WERI-Rb-1 (cell line): ENCODE measurements around the gene LAMA5.
"Not testable (repeated sequence)": the region's sequence is repeated elsewhere in the genome, so short reads cannot be mapped to it uniquely, and the experiment has no call there.

Source experiments
- DNase-seq: peaks from one replicate; pipeline ENCODE4 v3.0.0-alpha.2; 2020
- H3K27ac ChIP-seq: fragments of 250-450 bp; sonication (Bioruptor Pico); 2 replicates; pipeline ENCODE4 v1.5.1; 2020; ENCODE audit warnings: mild to moderate bottlenecking, moderate library complexity
- H3K27me3 ChIP-seq: fragments of 250-450 bp; sonication (Bioruptor Pico); 2 replicates; pipeline ENCODE4 v1.5.1; 2021; ENCODE audit warnings: mild to moderate bottlenecking, low read depth, moderate library complexity; ENCODE audit not compliant: insufficient read depth, severe bottlenecking
- H3K36me3 ChIP-seq: fragments of 250-450 bp; sonication (Bioruptor Pico); 2 replicates; pipeline ENCODE4 v1.5.1; 2020; ENCODE audit warnings: mild to moderate bottlenecking, moderate library complexity
- H3K4me3 ChIP-seq: 2 replicates; pipeline ENCODE4 v1.5.1; 2011; ENCODE audit warnings: low read depth, mild to moderate bottlenecking, control low read depth, low read length
- H3K9me3 ChIP-seq: fragments of 250-450 bp; sonication (Bioruptor Pico); 2 replicates; pipeline ENCODE4 v1.5.1; 2021; ENCODE audit warnings: mild to moderate bottlenecking, moderate library complexity; ENCODE audit not compliant: severe bottlenecking
- TF ChIP-seq, protein P1 (sequence below): IDR thresholded peaks from 2 replicates; pipeline ENCODE4 v1.5.1; 2011; ENCODE audit warnings: low read depth, mild to moderate bottlenecking, control low read depth, inconsistent platforms, low read length

LAMA5 gene

DNA sequence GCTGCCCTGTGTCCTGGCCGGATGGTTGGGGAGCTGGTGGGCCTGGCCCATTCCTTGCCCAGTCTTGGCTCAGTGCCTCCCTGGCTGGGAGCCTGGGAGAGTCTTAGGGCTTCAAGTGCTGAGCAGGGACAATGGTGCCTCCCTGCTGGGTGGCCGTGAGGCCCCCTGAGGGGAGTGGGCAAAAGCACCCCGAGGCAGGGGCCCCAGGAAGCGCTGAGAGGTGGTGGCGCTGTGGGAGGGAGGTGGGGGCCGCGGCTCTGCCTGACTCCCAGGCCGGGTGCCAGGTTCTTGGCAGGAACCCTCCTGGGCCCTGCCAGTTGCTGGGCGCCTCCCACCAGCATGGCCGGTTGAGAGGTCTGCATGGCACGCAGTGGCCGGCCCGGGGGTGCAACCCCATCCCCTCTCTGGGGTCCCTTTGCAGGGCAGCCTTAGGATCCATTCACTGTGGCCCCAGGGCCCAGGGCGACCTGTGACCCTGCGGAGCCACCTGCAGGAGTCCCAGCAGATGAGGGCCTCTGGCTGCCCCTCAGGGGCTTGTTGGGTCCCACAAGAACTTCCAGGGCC lies 10.6 kb upstream of the LAMA5 start:
- peaks cover 2% of the 10 kb centered on the region; the same call in 1 of the 2 replicates for H3K36me3 ChIP-seq
- no peak overlapping the region for H3K27ac ChIP-seq

DNA sequence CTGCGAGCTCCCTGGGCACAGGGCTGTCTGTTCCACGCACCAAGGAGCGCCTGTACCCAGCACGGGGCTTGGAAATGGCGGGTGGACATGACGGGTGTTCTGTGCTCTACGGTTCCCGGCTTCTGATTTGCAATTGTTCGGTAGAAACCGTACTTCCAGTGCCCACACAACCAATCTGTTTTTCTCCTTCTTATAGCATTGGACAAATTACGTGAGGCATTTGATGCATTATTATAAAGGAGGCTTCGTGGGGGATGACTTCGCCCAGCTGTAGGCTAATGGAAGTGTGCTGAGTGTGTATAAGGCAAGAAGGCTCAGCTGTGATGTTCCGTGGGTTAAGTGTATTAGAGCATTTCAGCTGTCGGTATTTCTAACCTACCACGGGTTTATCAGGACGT lies 10.0 kb upstream of the LAMA5 start:
- H3K4me3 ChIP-seq = no peak overlapping the region
- H3K9me3 ChIP-seq = peaks cover 3% of the 10 kb centered on the region
- no peak for DNase-seq
- TF ChIP-seq, protein P1, sequence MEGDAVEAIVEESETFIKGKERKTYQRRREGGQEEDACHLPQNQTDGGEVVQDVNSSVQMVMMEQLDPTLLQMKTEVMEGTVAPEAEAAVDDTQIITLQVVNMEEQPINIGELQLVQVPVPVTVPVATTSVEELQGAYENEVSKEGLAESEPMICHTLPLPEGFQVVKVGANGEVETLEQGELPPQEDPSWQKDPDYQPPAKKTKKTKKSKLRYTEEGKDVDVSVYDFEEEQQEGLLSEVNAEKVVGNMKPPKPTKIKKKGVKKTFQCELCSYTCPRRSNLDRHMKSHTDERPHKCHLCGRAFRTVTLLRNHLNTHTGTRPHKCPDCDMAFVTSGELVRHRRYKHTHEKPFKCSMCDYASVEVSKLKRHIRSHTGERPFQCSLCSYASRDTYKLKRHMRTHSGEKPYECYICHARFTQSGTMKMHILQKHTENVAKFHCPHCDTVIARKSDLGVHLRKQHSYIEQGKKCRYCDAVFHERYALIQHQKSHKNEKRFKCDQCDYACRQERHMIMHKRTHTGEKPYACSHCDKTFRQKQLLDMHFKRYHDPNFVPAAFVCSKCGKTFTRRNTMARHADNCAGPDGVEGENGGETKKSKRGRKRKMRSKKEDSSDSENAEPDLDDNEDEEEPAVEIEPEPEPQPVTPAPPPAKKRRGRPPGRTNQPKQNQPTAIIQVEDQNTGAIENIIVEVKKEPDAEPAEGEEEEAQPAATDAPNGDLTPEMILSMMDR = no peak
- H3K27me3 ChIP-seq = no peaks in the 10 kb centered on the region
- no peak overlapping the region for H3K27ac ChIP-seq
- peaks cover 2% of the 10 kb centered on the region; the same call in 1 of the 2 replicates for H3K36me3 ChIP-seq

More for the DNA sequence above, 10.6 kb upstream of the LAMA5 start:
- H3K9me3 ChIP-seq = peaks cover 3% of the 10 kb centered on the region
- TF ChIP-seq, protein P1 = no peak
- no peak overlapping the region for H3K4me3 ChIP-seq
- H3K27me3 ChIP-seq = no peaks in the 10 kb centered on the region
- no peak for DNase-seq

DNA sequence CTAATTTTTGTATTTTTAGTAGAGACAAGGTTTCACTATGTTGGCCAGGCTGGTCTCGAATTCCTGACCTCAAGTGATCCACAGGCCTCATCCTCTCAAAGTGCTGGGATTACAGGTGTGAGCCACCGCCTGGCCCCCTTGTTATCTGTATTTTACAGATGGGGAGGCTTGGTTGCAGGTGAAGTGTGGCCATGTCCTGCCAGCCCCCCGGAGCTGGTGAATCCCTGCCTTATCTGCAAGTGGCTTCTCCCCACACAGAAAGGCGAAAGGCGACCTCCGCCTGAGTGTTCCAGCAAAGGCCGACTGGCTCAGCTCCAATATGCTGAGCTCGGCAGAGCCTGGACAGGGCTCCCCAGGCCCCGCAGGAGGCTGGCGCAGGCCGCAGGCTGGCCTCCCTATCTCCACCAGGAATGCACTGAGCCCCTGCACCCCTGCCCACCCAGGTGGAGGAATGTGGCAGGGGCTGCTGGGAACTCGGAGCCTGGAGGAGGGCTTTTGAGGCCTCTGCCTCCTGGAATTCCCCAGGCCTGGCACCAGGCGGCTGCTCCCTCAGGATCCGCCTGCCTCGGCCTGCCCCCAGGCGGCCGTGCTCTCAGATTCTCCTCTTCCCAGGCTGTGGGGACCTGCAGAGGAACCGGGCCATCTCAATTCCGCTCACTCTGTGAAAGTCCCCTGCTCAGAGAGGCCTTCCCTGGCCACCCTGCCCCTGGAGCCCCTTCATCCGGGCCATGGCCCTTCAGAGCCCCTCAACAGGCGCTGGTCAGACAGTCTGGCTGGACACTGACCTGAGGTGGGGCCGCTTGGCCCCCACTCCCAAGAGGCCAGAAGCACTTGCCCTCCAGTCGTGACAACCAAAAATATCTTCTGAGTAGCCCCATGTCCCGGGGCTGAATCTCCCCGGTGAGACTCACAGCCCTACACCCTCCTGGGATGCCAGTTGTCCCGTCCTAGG lies 9.3 kb upstream of the LAMA5 start:
- Histone ChIP-seq H3K4me3 (no peak overlapping the region), H3K36me3 (no peaks in the 10 kb centered on the region), H3K9me3 (peaks cover 3% of the 10 kb centered on the region), H3K27ac (0 out of 2 replicates have a peak overlapping the region, but pooled peaks have one; percentile 37), H3K27me3 (no peaks in the 10 kb centered on the region)
- peak; percentile 71 for DNase-seq
- TF ChIP-seq, protein P1 = peak; percentile 69

DNA sequence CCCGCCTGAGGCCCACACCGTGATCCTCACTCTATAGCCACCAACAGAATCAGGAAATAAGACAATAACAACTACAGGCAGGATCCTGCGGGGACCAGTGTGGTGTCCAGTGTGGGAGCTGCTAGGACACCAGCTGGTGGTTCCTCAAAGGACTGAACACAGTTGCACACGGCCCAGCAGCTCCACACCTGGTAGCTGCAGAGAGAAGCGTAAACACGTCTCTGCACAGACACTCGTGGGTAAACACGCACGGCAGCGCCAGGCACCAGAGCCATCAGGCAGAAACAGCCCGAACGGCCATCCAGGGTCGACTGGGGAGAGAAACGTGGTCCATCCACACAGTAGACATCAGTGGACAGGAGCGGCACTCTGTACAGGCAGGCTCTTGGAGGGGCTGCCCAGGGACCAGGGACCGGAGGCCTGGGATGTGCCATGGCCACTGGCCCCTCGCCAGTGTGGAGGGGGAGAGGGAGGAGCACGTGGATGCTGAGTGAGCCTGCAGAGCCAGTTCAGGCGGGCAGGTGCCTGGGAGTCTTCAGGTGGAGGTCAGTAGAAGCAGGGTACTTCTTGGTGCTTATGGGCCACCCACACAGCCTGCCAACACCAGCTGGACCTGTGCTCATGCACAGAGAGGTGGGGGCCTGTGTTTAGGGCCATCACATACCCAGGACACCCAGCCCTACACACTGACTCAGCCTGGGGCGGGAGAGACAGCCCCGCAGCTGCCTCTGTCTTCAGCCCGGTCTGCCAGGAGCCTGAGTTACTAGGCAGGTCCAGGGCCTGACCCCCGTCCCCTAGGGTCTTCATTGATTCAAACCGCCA lies 7.4 kb upstream of the LAMA5 start:
- H3K27ac ChIP-seq = no peak overlapping the region
- DNase-seq = no peak
- TF ChIP-seq, protein P1 = no peak

DNA sequence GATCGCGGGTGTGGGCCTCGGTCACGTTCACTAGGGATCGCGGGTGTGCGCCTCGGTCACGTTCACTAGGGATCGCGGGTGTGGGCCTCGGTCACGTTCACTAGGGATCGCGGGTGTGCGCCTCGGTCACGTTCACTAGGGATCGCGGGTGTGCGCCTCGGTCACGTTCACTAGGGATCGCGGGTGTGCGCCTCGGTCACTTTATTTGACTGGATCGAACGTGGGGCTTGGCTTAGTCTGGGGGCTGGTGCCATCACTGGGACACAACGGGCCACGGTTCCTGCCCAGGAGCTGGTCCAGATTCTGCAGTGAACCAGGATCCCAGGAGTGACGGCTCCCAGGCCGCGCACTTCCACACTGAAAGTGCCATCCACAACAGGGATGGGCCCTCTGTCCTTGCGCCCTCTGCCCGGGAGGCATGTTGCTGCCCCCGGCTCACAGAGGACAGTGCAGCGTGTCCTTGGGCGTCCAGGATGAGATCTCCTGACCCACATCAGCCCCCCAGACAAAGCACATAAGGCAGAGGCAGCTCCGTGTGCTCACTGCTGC lies 6.6 kb upstream of the LAMA5 start:
- H3K36me3 ChIP-seq, H3K27me3 ChIP-seq, DNase-seq, H3K27ac ChIP-seq, H3K9me3 ChIP-seq, H3K4me3 ChIP-seq: not testable (repeated sequence)

More for the DNA sequence above, 7.4 kb upstream of the LAMA5 start:
- no peak overlapping the region for H3K4me3 ChIP-seq
- peaks cover 3% of the 10 kb centered on the region for H3K9me3 ChIP-seq
- no peaks in the 10 kb centered on the region for H3K27me3 ChIP-seq
- H3K36me3 ChIP-seq = no peaks in the 10 kb centered on the region
